ENCODE measurements around the gene BNIP3.

DNA sequence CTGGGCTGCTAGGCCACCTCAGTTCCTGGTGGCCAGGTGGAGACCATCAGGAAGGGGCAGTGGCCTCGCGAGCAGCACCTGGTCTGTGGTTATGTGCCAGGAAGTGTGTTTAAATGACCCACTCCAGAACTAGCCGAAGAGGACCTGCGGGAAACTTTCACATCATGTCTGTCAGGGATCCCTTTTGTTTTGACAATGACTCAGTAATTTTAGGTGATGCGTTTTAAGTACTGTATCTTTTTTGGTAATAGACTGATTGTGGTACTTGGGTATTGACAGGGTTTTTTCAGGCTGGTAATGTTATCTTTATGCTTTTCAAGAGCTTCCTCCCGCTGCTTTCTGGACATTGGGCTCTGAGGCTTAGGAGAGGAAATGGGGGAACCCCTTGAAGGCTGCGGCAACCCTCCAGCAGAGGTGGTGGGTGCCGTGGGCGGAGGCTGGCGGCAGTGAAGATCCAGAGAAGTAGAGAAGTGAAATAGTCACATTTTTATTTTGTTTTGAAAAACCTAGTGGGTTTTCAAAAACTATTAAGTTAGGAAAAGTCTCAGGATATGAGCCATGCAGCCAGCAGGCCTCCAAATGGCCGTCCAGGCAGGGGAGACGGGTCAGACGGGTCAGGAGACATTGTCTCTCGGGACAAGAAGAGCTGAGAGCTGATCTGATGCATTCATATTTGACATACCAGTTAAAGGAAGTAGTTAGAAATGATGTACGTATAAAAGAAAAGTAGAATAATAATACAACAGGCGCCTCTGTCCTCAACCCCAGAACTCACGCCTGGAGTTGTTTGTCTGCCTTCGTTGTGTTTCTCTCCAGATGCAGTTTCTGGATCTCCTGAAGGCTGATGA is 53.3 kb downstream of the BNIP3 start:
- TF ChIP-seq, protein P1, sequence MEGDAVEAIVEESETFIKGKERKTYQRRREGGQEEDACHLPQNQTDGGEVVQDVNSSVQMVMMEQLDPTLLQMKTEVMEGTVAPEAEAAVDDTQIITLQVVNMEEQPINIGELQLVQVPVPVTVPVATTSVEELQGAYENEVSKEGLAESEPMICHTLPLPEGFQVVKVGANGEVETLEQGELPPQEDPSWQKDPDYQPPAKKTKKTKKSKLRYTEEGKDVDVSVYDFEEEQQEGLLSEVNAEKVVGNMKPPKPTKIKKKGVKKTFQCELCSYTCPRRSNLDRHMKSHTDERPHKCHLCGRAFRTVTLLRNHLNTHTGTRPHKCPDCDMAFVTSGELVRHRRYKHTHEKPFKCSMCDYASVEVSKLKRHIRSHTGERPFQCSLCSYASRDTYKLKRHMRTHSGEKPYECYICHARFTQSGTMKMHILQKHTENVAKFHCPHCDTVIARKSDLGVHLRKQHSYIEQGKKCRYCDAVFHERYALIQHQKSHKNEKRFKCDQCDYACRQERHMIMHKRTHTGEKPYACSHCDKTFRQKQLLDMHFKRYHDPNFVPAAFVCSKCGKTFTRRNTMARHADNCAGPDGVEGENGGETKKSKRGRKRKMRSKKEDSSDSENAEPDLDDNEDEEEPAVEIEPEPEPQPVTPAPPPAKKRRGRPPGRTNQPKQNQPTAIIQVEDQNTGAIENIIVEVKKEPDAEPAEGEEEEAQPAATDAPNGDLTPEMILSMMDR (IDR thresholded peaks at IDR 0.05), result no peak
- TF ChIP-seq POLR2A (IDR thresholded peaks at IDR 0.05), result no peak

Data from tibial nerve (tissue), 3 donors.